ENCODE measurements around the gene OSBPL1A.

The OSBPL1A gene

DNA sequence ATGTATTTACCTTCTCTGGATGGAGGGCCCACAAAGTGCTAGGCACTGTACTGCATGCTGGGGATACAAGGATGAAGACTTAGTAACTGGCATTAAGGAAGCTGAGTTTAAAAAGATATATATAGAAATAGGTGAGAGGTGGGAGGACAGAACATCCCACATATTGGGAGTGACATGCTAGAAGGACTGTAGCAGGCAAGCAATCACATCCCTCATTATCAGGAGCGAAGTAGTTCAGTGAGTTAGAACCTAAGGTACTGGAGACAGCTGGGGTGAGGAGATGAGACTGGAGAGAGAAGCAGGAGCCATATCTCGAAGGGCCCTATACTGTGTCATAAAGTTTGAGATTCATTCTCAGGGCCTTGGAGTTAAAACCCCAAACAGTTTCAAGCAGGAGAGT lies 10.9 kb upstream of the OSBPL1A start:
- H3K36me3 ChIP-seq (ENCODE audit: control insufficient read depth, insufficient read depth, low read length) = no peaks in the 10 kb centered on the region
- no peak overlapping the region for H3K4me3 ChIP-seq (replicated peaks; ENCODE audit: low read depth, low read length)
- TF ChIP-seq, protein P1, sequence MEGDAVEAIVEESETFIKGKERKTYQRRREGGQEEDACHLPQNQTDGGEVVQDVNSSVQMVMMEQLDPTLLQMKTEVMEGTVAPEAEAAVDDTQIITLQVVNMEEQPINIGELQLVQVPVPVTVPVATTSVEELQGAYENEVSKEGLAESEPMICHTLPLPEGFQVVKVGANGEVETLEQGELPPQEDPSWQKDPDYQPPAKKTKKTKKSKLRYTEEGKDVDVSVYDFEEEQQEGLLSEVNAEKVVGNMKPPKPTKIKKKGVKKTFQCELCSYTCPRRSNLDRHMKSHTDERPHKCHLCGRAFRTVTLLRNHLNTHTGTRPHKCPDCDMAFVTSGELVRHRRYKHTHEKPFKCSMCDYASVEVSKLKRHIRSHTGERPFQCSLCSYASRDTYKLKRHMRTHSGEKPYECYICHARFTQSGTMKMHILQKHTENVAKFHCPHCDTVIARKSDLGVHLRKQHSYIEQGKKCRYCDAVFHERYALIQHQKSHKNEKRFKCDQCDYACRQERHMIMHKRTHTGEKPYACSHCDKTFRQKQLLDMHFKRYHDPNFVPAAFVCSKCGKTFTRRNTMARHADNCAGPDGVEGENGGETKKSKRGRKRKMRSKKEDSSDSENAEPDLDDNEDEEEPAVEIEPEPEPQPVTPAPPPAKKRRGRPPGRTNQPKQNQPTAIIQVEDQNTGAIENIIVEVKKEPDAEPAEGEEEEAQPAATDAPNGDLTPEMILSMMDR (IDR thresholded peaks at IDR 0.05; ENCODE audit: insufficient read depth, low read length, poor library complexity, severe bottlenecking) = no peak
- DNase-seq (ENCODE audit: extremely low read depth, insufficient read length) = no peak
- peaks cover 1% of the 10 kb centered on the region for H3K27me3 ChIP-seq (replicated peaks; ENCODE audit: control insufficient read depth, insufficient read depth, low read length)

DNA sequence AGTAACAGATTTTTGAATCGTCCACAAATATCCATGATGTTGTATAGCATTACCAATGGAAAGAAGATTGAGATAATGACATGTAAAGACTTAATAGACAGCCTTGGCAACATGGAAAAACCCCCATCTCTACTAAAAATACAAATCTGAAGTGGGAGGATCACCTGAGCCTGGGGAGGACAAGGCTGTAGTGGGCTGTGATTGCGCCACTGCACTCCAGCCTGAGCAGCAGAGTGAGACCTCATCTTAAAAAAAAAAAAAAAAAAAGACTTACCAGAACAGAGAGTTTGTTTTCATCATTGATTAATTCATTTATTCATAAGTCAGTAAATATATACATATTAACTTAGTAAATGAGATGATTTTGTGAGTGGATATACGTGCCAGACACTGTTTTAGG lies 7.0 kb upstream of the OSBPL1A start:
- no peak for DNase-seq (ENCODE audit: extremely low read depth, insufficient read length)
- no peaks in the 10 kb centered on the region for H3K36me3 ChIP-seq (ENCODE audit: control insufficient read depth, insufficient read depth, low read length)
- H3K4me3 ChIP-seq (replicated peaks; ENCODE audit: low read depth, low read length) = no peak overlapping the region
- peaks cover 1% of the 10 kb centered on the region for H3K27me3 ChIP-seq (replicated peaks; ENCODE audit: control insufficient read depth, insufficient read depth, low read length)
- TF ChIP-seq, protein P1 (IDR thresholded peaks at IDR 0.05; ENCODE audit: insufficient read depth, low read length, poor library complexity, severe bottlenecking) = no peak

DNA sequence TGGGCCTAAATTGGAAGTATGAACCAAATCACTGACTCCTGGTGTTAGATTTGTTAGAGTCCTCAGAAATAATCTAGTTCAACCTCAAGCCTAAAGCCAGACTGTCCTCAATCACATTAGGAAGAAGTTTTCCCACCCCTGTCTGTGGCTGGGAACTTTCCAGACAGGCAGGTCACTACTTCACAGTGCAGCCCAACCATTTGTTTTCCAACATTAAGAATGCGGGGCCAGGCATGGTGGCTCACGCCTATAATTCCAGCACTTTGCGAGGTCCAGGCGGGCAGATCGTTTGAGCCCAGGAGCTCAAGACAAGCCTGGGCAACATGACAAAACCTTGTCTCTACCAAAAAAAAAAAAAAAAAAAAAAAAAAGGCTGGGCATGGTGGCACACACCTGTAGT lies 5.5 kb upstream of the OSBPL1A start:
- Histone ChIP-seq H3K36me3 (ENCODE audit: control insufficient read depth, insufficient read depth, low read length) (no peaks in the 10 kb centered on the region), H3K27me3 (replicated peaks; ENCODE audit: control insufficient read depth, insufficient read depth, low read length) (no peaks in the 10 kb centered on the region; the same call in 1 of the 2 replicates), H3K4me3 (replicated peaks; ENCODE audit: low read depth, low read length) (no peak overlapping the region)
- TF ChIP-seq, protein P1 (IDR thresholded peaks at IDR 0.05; ENCODE audit: insufficient read depth, low read length, poor library complexity, severe bottlenecking) = no peak
- DNase-seq (ENCODE audit: extremely low read depth, insufficient read length) = no peak

DNA sequence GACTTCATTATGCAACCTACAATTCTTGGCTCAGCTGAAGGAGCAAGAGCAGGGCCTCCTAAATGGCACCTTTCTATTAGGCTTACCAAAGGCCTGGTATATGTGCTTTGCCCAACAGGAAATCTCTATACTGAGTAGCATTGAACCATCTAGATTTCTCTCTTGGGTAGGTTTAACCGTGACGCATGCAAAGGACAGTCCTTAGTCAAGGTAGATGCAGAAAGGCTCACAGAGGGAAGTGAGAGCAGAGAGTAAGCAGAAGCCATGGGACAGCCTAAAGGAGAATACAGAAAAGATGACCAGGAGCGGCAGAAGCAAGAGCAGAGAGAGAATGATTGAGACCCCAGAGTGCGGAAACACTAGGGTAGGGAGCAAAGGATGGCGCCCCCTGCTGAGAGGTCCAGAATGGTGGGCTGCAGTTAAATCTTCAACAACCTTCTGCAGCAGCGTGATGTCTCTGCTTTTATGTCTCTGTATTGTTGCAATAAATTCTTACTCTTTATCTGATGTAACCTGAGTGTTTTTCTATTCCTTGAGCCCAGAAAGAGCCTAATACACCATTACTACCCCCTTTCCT lies 4.7 kb upstream of the OSBPL1A start:
- Histone ChIP-seq H3K36me3 (ENCODE audit: control insufficient read depth, insufficient read depth, low read length) (no peaks in the 10 kb centered on the region), H3K27me3 (replicated peaks; ENCODE audit: control insufficient read depth, insufficient read depth, low read length) (no peaks in the 10 kb centered on the region; the same call in 1 of the 2 replicates), H3K4me3 (replicated peaks; ENCODE audit: low read depth, low read length) (no peak overlapping the region)
- TF ChIP-seq, protein P1 (IDR thresholded peaks at IDR 0.05; ENCODE audit: insufficient read depth, low read length, poor library complexity, severe bottlenecking) = peak; percentile 35
- no peak for DNase-seq (ENCODE audit: extremely low read depth, insufficient read length)

DNA sequence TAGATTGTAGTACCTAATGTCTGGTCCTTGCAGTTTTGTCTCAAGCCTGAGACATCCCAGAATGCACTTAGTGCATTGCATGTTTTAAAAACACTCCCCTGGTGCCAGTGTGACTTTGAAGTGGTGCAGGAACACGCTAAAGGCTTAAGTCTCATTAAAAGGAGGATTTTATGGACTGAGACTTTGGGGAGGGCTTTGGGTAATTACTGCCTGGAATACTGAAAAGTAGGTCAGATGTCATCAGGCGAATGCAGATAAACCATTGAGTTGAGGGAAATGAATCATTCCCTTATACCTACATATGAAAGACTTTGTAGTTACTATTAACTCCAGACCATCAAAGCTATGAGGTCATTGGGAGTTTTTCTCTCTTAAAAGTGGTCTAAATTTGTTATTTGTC lies 3.0 kb upstream of the OSBPL1A start:
- TF ChIP-seq, protein P1 (IDR thresholded peaks at IDR 0.05; ENCODE audit: insufficient read depth, low read length, poor library complexity, severe bottlenecking) = no peak
- H3K36me3 ChIP-seq (ENCODE audit: control insufficient read depth, insufficient read depth, low read length) = no peaks in the 10 kb centered on the region
- DNase-seq (ENCODE audit: extremely low read depth, insufficient read length) = no peak
- peaks cover 3% of the 10 kb centered on the region for H3K27me3 ChIP-seq (replicated peaks; ENCODE audit: control insufficient read depth, insufficient read depth, low read length)
- no peak overlapping the region for H3K4me3 ChIP-seq (replicated peaks; ENCODE audit: low read depth, low read length)

DNA sequence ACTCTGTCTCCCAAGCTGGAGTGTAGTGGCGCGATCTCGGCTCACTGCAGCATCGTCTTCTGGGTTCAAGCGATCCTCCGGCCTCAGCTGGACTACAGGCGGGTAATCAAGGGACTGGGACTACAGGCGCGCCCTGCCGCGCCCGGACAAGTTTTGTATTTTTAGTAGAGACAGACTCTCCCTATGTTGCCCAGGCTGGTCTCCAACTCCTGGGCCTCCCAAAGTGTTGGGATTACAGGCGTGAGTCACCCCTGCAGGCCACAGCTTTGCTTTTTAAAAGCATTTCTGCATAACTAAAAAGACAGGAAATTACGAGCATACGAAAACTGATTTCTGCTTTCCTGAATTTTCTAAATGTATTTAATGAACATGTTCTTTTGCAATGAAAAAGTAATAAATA lies 916 bp upstream of the OSBPL1A start:
- no peak for DNase-seq (ENCODE audit: extremely low read depth, insufficient read length)
- TF ChIP-seq, protein P1 (IDR thresholded peaks at IDR 0.05; ENCODE audit: insufficient read depth, low read length, poor library complexity, severe bottlenecking) = no peak
- Histone ChIP-seq H3K27me3 (replicated peaks; ENCODE audit: control insufficient read depth, insufficient read depth, low read length) (peaks cover 3% of the 10 kb centered on the region), H3K36me3 (ENCODE audit: control insufficient read depth, insufficient read depth, low read length) (no peaks in the 10 kb centered on the region), H3K4me3 (replicated peaks; ENCODE audit: low read depth, low read length) (no peak overlapping the region)
